NCI-H446 (cell line): Measurements from ENCODE around the gene TRPM5.

Experiments
- DNase-seq, 2 experiments: peaks; one replicate each; lab custom pipeline; 2025; lab: John Stamatoyannopoulos, UW

TRPM5 gene

DNA sequence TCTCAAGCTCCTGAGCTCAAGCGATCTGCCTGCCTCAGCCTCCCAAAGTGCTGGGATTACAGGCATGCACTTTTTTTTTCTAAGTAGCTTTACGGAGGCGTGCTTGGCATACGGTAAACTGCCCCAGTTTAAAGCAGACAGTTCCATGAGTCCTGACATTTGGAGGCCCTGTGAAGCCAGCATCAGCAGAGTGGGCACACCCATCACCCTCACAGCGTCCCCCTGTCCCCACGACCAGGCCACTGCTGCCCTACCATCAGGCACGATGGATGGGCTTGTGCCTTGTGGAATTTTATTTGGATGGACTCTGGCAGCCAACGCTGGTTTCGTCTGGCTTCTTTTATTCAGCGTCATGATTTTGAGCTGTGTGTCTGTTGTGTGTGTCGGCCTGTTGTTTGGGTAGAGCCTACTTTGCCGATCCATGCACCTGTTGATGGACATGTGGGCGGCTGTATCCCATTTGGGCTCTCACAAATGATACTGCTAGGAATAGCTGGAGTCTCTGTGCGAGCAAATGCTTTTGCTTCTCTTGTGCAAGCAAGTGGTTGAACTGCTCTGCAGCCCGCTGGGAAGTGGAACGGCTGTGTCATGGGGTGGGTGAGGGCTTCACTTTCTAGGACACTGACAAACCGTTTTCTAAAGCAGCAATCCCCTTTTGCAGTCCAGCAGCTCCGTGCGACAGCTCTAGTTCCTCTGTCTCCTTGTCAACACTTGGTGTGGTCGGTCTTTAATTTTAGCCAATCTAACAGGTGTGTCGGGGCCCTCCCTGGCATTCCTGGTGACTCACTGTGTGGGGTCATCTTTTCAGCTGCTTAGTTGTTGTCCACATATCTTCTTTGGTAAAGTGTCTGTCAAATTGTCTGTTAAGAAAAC lies 24.3 kb upstream of the TRPM5 start:
- DNase-seq, result no peak

DNA sequence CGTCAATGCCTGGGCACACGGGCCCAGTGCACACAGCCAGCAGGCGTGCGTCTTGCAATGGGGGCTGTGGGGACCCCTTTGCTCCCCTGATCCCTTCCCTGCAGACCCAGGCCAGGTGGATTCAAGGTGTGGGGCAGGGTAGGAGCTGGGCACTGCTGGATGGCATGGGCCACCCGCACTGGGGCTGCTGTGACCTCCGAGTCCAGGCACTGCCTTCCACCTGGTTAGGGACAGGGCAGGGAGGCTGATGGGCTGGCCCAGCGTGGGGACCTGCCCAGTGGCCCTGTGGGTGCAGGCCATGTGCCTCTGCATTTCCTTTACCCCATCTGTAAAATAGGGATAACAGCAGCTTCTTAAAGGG lies 23.4 kb upstream of the TRPM5 start:
- no peak for DNase-seq

DNA sequence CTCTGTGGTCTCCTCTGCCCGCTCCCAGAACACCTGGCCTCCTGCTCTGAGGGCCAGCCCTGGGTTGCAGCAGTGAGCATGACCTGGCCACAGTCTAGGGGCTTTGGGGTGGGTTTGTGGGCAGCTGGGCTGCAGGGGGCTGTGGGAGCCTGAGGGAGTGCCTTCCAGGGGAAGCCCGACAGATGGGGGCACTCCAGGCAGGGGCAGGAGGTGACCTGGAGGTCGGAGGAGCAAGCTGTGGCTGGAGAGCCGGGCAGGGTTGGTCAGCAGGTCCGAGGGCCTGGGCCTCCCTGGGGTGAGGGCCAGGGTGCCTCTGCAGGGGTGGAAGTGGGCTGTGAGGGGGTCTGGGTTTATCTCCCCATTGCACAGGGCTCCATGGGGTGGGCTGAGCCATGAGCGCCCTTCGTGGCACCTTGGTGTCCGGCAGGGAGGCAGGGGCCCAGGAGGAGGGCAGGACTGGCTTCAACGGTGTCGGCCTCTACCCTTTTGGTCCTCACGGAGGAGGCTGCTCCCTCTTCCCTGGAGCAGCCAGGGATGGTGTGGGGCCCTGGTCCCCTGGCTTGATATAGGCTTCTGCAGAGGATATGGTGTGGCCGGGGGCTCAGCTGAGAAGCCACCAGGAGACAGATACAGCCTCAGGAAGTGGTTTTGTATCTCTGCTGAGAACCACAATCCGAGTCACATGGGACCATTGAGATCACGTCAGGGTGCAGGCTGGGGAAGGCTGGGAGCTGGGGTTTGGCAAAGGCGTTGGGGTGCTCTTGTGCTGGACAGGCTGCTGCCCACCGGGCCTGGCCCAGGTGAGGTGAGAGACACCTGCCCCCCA lies 22.8 kb upstream of the TRPM5 start:
- DNase-seq, result no peak

DNA sequence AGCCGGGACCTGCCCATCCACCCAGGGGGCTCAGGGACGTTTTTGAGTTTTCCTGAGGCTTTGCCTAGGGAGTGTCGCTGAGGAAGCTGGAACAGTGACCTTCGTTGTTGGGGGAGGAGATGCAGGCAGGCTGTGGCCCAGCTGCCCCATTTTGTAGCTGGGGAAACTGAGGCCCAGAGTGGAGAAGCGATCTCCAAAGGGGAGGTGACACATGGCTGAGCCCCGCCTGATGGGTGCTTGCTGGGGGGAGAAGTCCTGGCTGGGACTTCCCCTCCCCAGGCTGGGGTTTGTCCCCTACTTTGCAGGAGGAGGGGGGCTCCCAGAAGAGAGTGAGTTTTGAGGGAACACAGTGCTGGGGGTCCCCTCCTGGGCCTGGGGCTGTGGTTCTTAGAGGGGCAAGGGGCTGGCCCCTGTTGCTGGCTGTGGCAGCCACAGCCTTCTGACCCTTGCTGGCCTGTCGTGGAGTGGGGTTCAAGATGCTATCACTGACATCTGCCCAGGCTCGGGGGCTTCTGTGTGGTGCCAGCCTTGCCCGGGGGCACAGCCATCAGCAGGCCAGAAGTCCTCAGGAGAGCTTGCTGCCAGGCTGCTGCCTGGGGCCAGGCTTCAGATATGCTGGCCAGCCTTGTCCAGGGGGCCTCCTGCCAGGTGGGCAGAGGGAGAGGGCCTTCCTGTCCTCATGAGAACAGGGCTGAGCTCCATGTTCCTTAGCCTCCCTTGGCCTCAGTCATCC lies 21.9 kb upstream of the TRPM5 start:
- DNase-seq, result no peak

DNA sequence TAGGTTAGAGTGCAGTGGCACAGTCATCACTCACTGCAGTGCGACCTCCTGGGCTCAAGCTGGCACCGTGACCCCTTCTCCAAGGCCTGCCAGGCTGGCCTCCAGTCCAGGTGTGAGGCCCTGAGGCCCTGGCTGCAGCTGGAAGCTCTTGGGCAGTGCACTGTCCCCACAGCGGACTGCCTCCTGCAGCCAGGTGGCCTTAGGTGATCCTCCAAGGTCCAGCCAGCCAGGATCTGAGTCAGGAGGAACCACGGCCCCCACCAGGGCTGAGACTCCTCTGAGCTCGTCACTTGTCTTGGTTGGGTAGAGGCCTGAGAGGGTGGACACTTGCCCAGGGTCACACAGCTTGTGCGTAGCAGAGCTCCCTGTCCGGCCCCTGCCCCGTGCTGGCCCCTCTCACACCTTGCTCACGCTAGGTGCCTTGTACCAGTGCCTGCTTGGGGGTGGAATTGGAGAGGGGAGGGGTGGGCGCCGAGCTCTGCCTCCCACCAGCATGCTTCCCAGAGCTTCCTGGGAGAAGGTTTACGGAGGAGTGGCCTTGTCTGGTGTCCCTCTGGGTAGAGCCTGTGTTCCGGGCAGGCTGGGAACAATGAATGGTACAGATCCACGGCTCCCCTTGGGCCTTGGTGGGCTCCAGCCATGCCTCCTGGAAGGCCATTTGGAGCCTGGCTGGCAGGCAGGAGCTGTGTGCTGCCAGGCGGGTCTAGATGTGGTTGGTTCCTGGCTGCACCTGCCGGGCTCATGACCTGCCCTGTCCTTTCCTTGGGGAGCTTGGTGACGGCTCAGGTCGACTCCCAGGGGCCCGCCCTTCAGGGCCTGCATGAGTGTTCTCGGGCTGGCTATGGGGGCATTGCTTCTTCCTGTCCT lies 21.1 kb upstream of the TRPM5 start:
- DNase-seq, result no peak

DNA sequence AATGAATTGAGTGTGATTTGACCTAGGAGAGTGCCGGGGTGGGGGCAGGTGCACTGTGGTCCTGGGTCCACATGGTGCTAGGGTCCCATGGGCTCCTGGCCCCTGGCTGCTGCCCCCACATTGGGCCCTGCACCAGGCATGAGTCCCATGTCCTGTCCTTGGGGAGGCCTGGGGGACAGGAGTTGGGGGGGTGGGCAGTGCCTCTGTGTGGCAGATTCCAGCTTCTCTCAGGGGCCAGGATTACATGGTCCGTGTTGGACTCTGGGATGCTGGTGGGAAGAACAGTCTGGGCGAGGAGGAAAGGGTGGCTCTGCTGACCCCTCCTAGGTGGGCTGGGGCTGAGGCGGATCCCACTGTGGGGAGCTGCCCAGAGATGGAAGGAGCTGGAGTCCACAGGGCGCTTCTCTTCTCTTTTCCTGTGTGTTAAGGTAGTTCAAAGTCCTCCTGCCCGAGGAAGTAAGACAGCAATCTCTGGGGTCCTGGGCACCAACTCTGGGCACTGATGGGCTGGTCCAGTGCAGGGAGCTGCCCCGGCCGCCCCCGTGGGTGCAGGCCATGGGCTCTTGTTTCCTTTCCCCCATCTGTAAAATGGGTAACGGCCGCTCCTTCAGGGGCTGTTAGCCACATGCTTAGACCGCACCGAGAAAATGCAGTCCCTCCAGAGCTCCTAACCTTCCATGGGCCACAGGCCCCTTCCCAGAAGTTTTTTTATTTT lies 20.3 kb upstream of the TRPM5 start:
- DNase-seq, result no peak

DNA sequence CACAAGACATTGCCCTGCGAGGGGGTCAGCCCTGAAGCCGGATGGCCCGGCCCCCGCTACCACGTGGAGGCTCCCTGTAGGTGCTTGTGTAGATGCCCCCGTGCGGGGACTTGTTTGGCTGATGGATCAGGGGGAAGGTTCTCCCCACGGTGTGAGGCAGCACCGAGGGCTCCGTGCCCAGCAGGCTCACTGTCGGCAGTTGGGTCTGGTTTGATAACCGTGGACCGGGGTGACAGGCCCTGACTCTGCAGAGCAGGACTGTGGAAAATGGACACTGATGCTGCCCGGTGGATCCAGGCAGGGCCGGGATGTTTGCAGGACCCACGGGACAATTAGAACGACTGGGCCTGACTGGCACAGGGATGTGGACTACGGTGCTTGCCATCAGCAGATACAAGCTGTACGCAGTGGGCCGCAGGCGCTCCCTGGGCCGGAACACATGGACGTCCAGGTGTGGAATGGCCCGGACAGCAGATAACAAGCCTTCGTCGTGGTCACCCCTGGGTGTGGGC lies 19.5 kb upstream of the TRPM5 start:
- no peak for DNase-seq

DNA sequence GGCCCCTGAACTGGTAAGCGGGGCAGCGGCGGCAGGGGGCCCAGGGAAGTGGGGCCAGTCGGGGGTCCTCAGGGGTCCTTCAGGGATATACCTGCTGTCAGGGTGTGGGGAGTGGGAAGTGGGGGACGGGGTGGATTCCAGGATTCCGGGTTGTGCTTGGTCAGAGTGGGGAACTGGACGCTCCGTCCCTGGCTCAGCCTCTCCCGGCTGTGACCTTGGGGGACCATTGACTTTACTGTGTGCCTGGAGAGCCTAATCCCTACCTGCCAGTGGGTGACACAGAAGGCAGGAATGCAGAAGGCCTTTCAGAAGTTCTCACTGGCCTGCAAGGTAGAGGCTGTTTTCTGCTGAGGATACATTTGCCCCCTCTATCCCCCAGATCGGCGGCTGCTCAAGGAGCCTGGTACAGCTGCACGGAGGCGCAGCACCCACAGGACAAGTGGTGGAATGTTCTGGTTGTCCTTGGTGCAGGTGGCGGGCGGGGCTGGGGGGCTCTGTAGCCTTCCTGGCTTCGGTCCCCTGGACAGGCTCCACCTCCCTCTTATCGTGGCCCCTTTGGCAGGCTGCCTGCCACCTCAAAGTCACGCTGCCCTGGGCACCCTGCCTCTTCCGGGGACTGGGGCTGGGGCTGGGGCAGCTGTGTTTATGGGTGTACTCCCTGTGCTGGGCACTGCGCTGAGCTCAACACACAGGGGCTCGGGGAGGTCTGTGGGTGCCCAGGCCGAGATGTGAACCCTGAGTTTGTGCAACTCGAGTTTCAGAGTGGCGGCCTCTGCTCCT lies 18.9 kb upstream of the TRPM5 start:
- no peak for DNase-seq

DNA sequence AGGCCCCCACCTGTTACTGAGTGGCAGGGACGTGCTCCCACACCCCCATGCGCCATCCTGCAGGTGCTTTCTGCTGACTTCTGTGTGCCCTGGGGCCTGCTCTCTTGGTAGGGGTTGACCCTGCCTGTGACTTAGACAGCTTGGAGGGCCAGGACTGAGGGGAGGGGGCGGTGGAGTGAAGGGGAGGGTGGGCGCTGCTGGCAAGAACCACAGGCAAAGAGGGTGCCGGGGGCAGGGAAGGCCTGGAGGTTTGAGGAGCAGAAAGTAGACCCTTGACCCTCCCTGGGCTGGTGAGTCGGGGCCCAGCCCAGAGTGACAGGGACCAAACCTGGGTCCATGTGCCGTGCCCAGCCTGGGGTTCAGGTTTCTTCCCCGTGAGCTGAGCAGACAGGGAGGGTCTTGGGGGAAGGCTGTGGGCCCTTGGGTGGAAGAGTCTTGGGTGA lies 18.2 kb upstream of the TRPM5 start:
- no peak for DNase-seq

DNA sequence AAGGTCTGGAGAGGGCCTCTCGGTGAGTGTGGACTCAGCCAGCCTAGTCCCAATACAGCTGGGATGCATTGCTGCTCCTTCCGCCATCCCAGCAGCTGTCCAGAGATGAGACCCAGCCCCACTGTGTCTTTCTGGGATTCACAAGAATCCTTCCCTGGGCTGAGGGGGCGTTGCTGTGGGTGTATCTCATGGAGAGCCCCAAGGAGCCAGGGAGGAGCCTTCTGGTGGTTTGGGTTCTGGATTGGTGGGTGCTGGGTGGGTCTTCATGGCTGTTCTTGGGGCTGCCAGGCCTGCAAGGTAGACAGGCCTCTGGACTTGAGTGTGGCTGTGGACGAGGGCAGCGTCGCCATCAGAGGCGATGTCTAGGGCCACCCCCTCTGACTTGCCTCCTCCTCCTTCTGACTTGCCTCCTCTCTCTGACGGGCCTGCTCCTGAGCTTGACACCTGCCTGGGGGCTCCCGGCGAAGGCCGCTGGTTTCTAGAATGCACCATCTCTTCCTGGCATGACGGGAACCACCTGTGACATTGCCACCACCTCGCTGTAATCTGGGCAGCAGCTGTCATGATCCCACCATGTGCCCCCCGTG lies 17.7 kb upstream of the TRPM5 start:
- no peak for DNase-seq

DNA sequence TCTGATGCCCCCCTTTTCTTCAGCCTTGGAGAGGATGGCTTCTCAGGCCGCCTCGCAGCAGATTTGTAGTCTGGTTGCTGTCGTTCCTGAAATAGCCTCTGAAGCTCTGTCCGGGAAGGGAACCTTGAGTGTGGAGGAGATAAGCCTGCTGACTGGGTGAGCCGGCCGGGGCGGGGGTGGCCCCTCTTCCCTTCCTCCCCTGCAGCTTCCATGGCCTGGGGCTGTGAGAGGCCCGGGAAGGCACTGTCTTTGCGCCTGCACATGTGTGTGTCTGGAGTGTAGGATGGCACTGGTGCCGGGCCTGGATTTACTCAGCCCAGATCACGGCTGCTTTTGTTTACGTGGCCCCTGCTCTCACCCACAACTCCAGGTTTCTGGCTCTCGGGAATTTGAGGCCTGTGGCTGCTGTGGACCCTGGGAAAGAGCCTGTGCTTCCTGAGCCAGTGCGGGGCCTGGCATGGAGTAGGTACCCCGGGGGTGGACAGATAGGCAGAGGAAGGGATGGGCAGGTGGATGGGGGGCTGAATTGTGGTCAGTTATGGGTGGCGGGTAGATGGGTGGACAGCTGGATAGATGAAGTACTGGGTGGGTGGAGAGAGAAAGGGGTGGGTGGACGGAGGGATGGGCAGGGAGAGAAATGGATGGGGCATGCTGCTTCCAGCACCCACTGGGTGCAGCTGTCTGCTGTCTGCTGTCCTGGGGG lies 17.1 kb upstream of the TRPM5 start:
- no peak for DNase-seq

DNA sequence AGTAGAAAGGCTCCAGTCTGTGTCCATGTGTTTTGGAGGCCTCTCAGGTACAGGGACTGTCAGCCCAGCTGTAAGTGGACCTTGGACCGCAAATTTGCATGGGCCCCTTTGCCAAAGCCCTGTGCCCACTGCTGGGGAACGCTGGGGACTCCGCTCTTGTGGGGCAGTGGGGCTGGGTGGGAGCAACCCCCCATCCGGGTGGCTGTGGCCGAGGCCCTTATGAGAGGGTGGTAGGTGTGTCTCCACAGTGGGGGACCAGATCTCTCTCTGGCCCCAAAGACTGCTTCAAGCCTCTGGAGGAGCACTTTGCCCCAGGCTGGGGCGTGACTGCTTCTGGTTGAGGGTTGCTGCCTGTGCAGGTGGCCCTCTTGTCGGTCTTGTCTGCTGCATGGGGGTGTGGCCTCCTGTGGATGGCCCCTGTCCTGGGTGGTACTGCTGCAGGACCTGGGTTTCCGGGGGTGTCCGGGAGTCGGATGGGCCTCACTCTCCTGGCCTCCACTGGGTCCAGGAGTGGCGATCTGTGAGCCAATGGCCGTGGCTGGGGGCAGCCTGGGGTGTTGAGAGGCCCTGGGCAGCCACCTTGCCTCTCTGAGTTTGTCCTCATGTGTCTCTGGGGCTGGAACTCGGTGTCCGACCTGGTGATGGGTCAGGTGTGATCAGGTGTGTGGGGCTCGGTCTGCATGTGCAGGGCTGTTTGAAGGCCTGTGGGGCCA lies 16.4 kb upstream of the TRPM5 start:
- no peak for DNase-seq

DNA sequence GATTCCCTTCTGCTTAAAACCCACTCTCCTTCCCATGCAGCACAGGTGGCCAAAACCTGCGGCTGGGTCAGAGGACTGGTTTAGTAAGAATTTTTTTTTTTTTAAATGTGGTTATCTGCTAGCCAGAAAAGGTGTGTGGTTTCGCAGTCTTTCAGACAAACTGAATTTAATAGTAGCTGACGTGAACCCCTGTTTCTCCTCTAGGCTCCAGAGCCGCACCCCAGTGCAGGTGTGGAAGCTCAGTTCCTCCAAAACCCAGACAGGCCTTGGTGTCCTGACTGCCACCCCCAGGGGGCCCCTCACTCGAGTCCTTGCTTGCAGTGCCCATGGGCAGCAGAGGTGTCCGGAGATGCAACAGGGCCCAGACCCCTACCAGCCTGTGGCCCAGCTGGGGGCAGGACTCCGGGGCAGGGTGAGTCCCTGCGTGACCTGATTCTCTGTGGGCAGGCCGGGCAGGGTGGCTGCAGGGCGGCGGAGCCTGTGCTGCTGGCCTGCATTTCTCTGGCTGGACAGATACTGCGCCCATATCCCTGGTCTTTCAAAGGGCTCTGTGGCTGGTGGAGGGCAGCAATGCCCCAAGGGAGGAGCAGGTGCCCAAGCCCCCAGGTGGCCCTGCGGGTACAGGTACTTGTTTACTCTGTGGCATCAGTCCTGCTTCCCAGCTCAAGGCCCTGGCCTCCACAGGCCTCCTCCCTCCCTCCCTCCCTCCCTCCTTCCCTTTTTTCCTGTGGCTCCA lies 15.7 kb upstream of the TRPM5 start:
- DNase-seq, result no peak

DNA sequence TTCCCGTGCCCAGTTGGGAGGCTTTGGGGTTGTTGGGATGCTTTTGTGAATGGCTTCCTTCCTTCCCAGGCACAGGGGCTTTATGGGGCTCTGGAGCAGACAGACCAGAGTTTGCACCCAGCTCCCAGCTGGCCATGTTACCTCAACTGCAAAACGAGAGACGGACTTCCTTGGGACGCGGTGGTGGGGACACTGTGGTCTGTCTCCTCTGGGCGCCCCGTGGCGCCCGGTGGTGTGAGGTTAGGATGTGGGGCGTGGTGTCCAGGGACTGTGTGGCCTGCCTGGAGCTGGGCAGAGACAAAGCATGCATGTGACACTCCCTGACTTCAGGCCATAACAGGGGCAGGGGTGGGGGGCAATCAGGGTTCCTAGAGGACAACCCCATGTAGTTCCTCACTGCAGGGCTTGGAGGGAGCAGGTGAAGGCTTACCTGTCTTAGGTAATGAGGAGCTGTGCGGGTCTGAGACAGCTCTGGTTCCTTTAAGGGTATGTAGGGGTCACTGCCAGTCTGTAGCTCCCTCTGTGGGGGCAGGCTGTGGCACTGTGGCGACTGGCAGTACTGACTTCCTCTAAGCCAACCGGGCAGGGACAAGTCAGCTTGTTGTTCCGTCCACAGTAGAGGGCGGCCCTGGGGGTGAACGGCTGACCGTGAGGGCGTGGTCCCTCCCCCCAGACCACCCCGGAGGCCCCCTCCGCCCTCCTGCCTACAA lies 14.9 kb upstream of the TRPM5 start:
- DNase-seq, result no peak

DNA sequence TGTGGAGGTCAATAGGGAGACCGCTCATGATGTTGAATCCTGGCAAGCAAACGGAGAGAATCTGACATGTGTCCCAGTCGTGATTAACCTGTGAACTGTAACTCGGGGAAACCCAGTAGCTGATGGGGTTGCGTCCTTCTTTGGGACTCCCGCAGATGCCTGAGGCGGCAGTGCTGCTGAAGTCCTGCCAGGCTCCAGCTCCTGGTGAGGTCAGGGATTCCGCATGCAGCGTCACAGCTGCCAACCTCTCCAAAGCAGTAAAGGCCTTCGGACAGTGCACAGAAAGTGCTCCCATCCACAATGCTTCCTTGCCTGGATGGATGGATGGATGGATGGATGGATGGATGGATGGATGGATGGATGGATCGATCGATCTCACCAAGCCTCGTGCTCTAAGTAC lies 14.0 kb upstream of the TRPM5 start:
- DNase-seq, result no peak

DNA sequence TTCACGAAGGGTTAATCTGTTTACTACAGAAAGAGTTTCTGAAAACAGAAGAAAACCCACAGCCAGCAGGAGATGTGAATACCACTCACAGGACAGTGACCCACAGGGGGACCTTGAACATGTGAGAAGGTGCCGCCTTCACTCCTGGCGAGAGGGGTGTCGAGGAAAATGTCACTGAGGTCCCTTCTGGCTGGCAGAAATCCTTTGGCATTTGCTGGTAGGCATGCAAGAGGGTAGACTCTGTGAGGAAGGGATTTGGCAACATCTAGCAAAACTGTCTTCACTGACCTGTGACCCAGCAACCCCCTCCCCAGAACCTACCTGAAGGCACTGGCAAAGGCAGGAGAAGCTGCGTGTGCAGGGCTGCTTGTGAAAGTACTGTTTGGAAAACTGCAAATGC lies 9.1 kb upstream of the TRPM5 start:
- DNase-seq, result no peak
